Endothelial cell of umbilical vein (primary cell): ENCODE results near the gene TBX15. TPM values are rescaled to one million over a fixed set of nuclear protein-coding genes. Genes with fewer than 3 reads are reported as not detected.

Experiments
- BruUV-seq: library from RNA; stranded (reverse); fragments of 400-500 nt; replicated peaks from 2 replicates; lab custom pipeline; 2021; lab: Mats Ljungman, UMichigan
- CTCF ChIA-PET: fragments of 300-600, 350-600 bp; sonication (Branson Sonifier 250); formaldehyde crosslinking; loops from one replicate; lab custom pipeline; 2021; ENCODE audit warnings: antibody characterized with exemption, inconsistent platforms; lab: Charles Lee
- POLR2A ChIA-PET: fragments of 300-600, 350-600 bp; sonication (Branson Sonifier 250); formaldehyde crosslinking; loops from one replicate; lab custom pipeline; 2021; ENCODE audit warnings: antibody characterized with exemption, inconsistent platforms; lab: Charles Lee
- DNase-seq: peaks from one replicate; pipeline ENCODE4 v3.0.0-alpha.2; 2011; ENCODE audit warnings: low read depth, low spot score
- FAIRE-seq: peaks from 2 replicates; lab custom pipeline; 2011; peaks lifted over from hg19 to GRCh38; lab: Jason Lieb, UNC
- H2AFZ ChIP-seq: 2 replicates; pipeline ENCODE4 v1.6.0; 2012; ENCODE audit warnings: low read depth, low read length, control low read depth, inconsistent platforms
- H3K27ac ChIP-seq: 2 replicates; pipeline ENCODE4 v1.5.1; 2011; ENCODE audit warnings: low read depth, mild to moderate bottlenecking, control low read depth, low read length, moderate library complexity; ENCODE audit not compliant: insufficient read depth
- H3K27me3 ChIP-seq, 2 experiments: 2 replicates each; pipeline versions ENCODE4 v1.6.0 to v1.6.1; 2011; ENCODE audit warnings: low read length in 2 of 2, mixed read lengths in 1 of 2; ENCODE audit not compliant: control insufficient read depth in 2 of 2, insufficient read depth in 2 of 2
- H3K36me3 ChIP-seq, 2 experiments: 2 replicates in 1 of 2; 3 replicates in 1 of 2; pipeline ENCODE4 v1.5.1; 2011; ENCODE audit warnings: low read length in 2 of 2, mild to moderate bottlenecking in 1 of 2, moderate library complexity in 1 of 2; ENCODE audit not compliant: control insufficient read depth in 2 of 2, insufficient read depth in 2 of 2; ENCODE audit errors: extremely low read depth in 1 of 2
- H3K4me1 ChIP-seq: 3 replicates; pipeline ENCODE4 v1.5.1; 2011; ENCODE audit warnings: mild to moderate bottlenecking, low read length; ENCODE audit not compliant: control insufficient read depth, insufficient read depth; ENCODE audit errors: extremely low read depth
- H3K4me2 ChIP-seq: 2 replicates; pipeline ENCODE4 v1.6.1; 2011; ENCODE audit warnings: low read length, control low read depth, mixed read lengths; ENCODE audit not compliant: insufficient read depth
- H3K4me3 ChIP-seq, 3 experiments: fragments of 200-600 bp in 1 of 3; sonication (generic), shearing (Covaris generic) in 1 of 3; replicated peaks in 1 of 3; 2 replicates each; pipeline ENCODE4 v1.5.1; 2011 to 2016; ENCODE audit warnings: control low read depth in 3 of 3, low read length in 3 of 3, mild to moderate bottlenecking in 2 of 3, inconsistent platforms in 1 of 3, low read depth in 1 of 3, moderate library complexity in 1 of 3; ENCODE audit not compliant: insufficient read depth in 1 of 3
- H3K79me2 ChIP-seq: 2 replicates; pipeline ENCODE4 v1.6.0; 2012; ENCODE audit warnings: low read length, inconsistent platforms; ENCODE audit not compliant: control insufficient read depth, insufficient read depth
- H3K9ac ChIP-seq: replicated peaks from 2 replicates; pipeline ENCODE3; 2011; ENCODE audit warnings: low read length, control low read depth; ENCODE audit not compliant: insufficient read depth; ENCODE audit errors: extremely low read depth
- H3K9me1 ChIP-seq: replicated peaks from 3 replicates; pipeline ENCODE4 v1.6.0; 2011; ENCODE audit warnings: mild to moderate bottlenecking, low read length; ENCODE audit not compliant: control insufficient read depth, insufficient read depth; ENCODE audit errors: extremely low read depth
- H3K9me3 ChIP-seq: replicated peaks from 2 replicates; pipeline ENCODE4 v1.5.1; 2012; ENCODE audit warnings: low read length, inconsistent platforms; ENCODE audit not compliant: control insufficient read depth, insufficient read depth
- H4K20me1 ChIP-seq: replicated peaks from 2 replicates; pipeline ENCODE3; 2011; ENCODE audit warnings: mild to moderate bottlenecking, low read length; ENCODE audit not compliant: control insufficient read depth, insufficient read depth; ENCODE audit errors: extremely low read depth
- CTCF ChIP-seq, 2 donors: IDR thresholded peaks; 1 replicate in 1 of 2; 2 replicates in 1 of 2; pipeline ENCODE4 v1.5.1; 2011; ENCODE audit warnings: low read length in 2 of 2, mild to moderate bottlenecking in 2 of 2, moderate library complexity in 2 of 2, control low read depth in 1 of 2, inconsistent platforms in 1 of 2, low read depth in 1 of 2; ENCODE audit not compliant: insufficient read depth in 1 of 2; ENCODE audit errors: extremely low read depth in 1 of 2
- EZH2 ChIP-seq: IDR thresholded peaks from 2 replicates; pipeline ENCODE4 v1.6.1; 2012; ENCODE audit warnings: borderline replicate concordance, low read depth, mild to moderate bottlenecking, moderate library complexity, low read length, inconsistent platforms; ENCODE audit not compliant: severe bottlenecking
- FOS ChIP-seq: IDR thresholded peaks from 2 replicates; pipeline ENCODE4 v1.6.1; 2011; ENCODE audit warnings: mild to moderate bottlenecking, low read length, moderate library complexity, borderline replicate concordance; ENCODE audit not compliant: insufficient read depth
- GATA2 ChIP-seq: IDR thresholded peaks from 2 replicates; pipeline ENCODE4 v1.7.0; 2011; ENCODE audit warnings: low read depth, mild to moderate bottlenecking, moderate library complexity, mixed read lengths, low read length; ENCODE audit not compliant: insufficient read length, insufficient read depth
- JUN ChIP-seq: IDR thresholded peaks from 2 replicates; pipeline ENCODE4 v1.6.1; 2011; ENCODE audit warnings: borderline replicate concordance, low read depth; ENCODE audit not compliant: insufficient read length, insufficient read depth
- MAX ChIP-seq: IDR thresholded peaks from 2 replicates; pipeline ENCODE4 v1.6.1; 2011; ENCODE audit not compliant: insufficient read depth, insufficient read length
- MYC ChIP-seq: IDR thresholded peaks from one replicate; pipeline ENCODE4 v1.6.1; 2011; ENCODE audit warnings: mild to moderate bottlenecking, low read depth, low read length
- POLR2A ChIP-seq: IDR thresholded peaks from 2 replicates; pipeline ENCODE4 v1.6.1; 2012; ENCODE audit warnings: low read depth, mild to moderate bottlenecking, control low read depth, low read length
- POLR2AphosphoS5 ChIP-seq: IDR thresholded peaks from 2 replicates; pipeline ENCODE4 v1.6.1; 2012; ENCODE audit warnings: low read depth, mild to moderate bottlenecking, control low read depth, low read length, moderate library complexity; ENCODE audit not compliant: insufficient read depth
- dilution Hi-C: fragments of 300-500 bp; cut with MboI; formaldehyde crosslinking; loops from one replicate; pipeline ENCODE4 v1.15.0; 2019; ENCODE audit warnings: low sequenced_read_pairs; ENCODE audit not compliant: extremely low pct_ligation_motif_present
- intact Hi-C: fragments of 100-400 bp; cut with micrococcal nuclease; formaldehyde crosslinking; loops from one replicate; pipeline ENCODE4 v1.10.0; 2022
- polyA plus RNA-seq, 4 experiments: library from polyadenylated mRNA; depleted of rRNA in 3 of 4; stranded (reverse) in 3 of 4; unstranded in 1 of 4; fragments of >200 nt; gene quantifications; 2 replicates each; pipeline versions ENCODE4 v1.2.1 to v1.2.3, GENCODE V29; 2011 to 2012; ENCODE audit warnings: missing spikeins in 1 of 4
- total RNA-seq: library from RNA; stranded (reverse); gene quantifications from 2 replicates; pipeline ENCODE4 v1.2.3, GENCODE V29; 2021

The TBX15 gene
- total and polyA plus RNA-seq, 2 donors (not counting 3 experiments of a cell fraction or from before 2014, with no cell fraction given) = 0.01 TPM; not detected in 1

- intact Hi-C loops = no loop called here
- DNase-seq = no peak
- FAIRE-seq = no peak
- dilution Hi-C loops = no loop called here
- no peaks in the 10 kb centered on the region for H3K9me3 ChIP-seq
- H3K79me2 ChIP-seq = no peaks in the 10 kb centered on the region
- H3K4me1 ChIP-seq = peaks cover 6% of the 10 kb centered on the region
- H3K36me3 ChIP-seq = no peaks in the 10 kb centered on the region
- no peak overlapping the region for H3K27ac ChIP-seq
- H3K27me3 ChIP-seq = peaks cover 88 to 95% of the 10 kb centered on the region in 2 experiments
- no peak overlapping the region for H3K9ac ChIP-seq
- no peaks in the 10 kb centered on the region for H3K9me1 ChIP-seq
- no TSS peak for BruUV-seq
- no peaks in the 10 kb centered on the region for H4K20me1 ChIP-seq
- POLR2A ChIA-PET = no interaction called here
- no peak for TF ChIP-seq POLR2AphosphoS5
- no peak for TF ChIP-seq MYC
- TF ChIP-seq GATA2 = no peak
- no peak for TF ChIP-seq CTCF (IDR thresholded peaks at IDR 0.05; ENCODE audit: extremely low read depth in 1 of 2, insufficient read depth in 1 of 2, low read depth in 1 of 2, low read length in 2 of 2)
- no peak for TF ChIP-seq EZH2
- no peak for TF ChIP-seq FOS
- no peak for TF ChIP-seq MAX
- TF ChIP-seq POLR2A = no peak
- no peak for TF ChIP-seq JUN
- H2AFZ ChIP-seq = no peak overlapping the region
- CTCF ChIA-PET = interaction anchor here (0.6 to 1.8 kb wide), 3 partner anchors 12 to 137 kb away, joined by 3 to 10 read pairs (median 4); no protein-coding TSS in a partner anchor
- no peak overlapping the region for H3K4me2 ChIP-seq
- no peak overlapping the region for H3K4me3 ChIP-seq
These were observed 9.1 kb upstream of the TBX15 start for GRCh38 chr1:118997225-118997624.
